K562 treated with DMSO at 1 percent for 4 hours (cell line): ENCODE results near the gene MSI1. TPM values are rescaled to one million over a fixed set of nuclear protein-coding genes. Genes with fewer than 3 reads are reported as not detected.

Source experiments
- total RNA-seq: library from RNA; unstranded; fragments of 300-600 nt; gene quantifications from 2 replicates; pipeline ENCODE4 v1.2.3, GENCODE V29; 2022; ENCODE audit not compliant: insufficient read depth

Gene MSI1
- total RNA-seq, result not detected in 2 replicates

DNA sequence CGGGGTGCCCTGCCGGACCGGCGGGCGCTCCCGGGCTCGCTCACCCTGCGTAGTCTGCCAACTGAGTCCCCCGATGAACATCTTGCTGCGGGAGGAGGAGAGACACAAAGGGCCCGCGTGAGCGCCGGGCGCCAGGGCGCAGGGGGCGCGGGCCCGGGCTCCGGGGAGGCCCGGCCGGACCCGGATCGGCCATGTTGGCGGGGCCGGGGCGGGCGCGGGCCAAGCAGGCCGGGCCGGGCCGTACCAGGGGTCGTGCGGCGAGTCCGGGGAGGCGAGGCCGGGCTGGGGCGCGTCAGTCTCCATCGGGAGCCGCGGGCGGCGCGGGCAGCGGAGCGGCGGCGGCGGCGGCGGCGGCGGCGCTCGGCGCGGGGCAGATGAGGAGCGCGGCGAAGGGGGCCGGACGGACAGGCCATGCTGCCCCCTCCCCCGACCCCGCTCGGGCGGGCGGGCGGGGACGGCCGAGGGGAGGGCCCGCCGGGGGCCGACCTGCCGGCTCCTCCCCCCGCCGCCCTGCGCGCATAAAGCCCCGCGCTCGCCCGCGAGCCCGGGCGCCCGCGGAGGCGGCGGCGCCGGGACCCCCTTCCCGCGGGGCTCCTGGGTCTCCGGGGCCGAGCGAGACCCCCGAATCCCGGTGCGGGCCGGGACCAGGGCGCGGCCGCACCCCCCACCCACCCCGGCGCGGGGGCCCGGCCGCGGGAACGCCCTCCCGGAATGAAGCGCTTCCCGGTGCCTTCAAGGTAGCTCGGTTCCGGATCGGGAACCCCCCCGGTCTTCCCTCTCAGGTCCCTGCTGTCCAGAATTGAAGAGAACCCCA, at the start of gene MSI1:
Gene MSI1 (minus strand): TSS at position 376 of the 814 bp plus-strand sequence. CDS start 73 bp downstream, at position 303.

DNA sequence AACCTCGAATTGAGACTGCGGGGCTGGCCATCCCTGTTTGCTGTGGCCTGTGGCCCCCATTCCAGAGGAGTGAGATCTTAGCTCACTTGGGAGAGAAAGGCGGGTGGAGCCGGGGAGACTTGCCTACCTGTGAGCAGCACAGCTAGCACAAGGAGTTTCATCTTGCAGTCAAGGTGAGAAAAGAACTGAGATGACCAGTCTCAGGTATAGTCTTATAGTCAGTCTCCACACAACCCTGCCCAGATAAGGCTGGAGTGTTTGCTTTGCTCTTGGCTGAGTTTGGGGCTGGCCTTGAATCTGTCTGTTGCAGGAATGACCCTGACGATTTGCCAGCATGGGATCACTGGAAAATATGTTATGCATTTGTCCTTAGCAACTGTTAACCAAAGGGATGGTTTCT, 41.4 kb downstream of the MSI1 start, which contains the start of gene PLA2G1B:
Gene PLA2G1B (minus strand): TSS at position 187 of the 400 bp plus-strand sequence. CDS start 26 bp downstream, at position 161.

DNA sequence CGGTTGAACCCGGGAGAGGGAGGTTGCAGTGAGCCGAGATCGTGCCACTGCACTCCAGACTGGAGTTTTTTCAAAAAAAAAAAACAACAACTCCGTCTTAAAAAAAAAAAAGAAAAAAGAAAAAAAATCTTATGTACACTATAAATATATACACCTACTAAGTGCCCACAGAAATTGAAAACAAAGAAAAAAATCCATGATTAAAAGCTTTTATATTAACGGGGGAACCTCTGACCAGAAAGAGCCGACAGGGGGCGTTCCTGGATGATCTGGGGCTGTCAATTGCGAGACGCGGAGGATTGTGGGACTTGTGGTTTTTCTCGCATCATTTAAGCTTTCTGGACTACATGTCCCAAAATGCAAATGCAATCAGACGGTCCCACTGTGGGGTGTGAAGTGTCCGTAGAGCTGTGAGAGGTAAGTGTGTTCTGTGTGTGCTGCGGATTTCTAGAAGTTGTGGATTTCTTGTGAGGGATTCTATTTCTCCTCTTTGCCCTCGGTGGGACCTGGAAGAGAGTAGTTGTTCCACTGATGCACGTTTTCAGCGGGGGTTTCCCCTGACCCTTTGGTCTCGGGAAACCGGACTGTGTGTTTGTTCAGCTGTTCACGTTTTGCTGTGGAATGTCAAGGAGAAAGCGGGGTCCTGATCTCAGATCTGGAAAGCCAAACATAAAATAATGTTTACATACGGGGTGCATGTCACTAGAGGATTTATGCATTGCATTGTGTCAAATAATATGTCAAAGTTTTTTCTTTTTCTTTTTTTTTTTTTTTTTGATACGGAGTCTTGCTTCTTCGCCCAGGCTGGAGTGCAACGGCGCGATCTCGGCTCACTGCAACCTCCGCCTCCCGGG, 66.8 kb downstream of the MSI1 start, which contains the start of gene SIRT4:
Gene SIRT4 (plus strand): TSS at position 360 of the 854 bp plus-strand sequence. CDS start 1,241 bp downstream, outside the sequence.

DNA sequence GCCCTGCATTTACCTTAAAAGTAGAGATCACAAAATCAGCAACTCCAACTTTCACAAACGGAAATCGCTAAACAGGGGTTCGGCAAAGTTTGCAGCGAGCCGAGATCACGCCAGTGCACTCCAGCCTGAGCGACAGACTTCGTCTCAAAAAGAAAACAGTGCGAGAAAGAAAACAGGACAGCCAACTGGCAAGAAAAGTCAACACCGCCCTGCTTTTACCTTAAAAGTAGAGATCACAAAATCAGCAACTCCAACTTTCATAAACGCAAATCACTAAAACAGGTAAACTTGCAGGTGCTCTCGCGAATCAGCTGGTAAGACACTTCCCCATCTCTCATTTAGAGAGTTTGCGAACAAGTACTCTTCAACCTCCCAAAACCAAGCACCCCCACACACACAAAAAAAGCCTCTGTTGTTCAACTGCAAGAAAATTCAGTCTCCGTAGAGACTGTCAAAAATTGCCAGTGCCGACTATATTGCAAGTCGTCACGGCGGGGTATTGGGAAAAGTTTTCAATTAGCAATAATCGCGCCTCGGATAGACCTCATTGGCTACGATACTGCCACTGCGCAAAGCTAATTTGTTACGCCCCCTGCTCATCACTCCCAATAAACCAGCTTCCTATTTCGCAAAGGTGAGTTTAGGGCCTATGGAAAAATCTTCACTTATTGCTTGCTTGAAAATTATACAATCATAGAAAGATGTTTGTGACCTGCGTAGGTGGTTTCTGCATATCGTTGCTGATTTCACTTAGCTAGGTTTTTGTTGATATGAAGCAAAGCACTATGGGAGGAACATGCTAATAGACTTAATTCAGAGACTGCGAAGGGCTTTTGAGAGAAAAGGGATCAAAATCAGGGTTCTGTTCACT, 76.1 kb downstream of the MSI1 start, which contains the start of gene RNU4-1:
Gene RNU4-1 (minus strand): TSS at position 577 of the 871 bp plus-strand sequence.

Other genes starting within 250 kb of the MSI1 start
- 54.9 and 72.9 TPM in 2 replicates for gene GCN1, start 174.4 kb downstream of the MSI1 start, total RNA-seq
- 8,456 and 8,934 TPM in 2 replicates for gene RPLP0, start 168.1 kb downstream of the MSI1 start, total RNA-seq
- 72.4 and 72.8 TPM in 2 replicates for gene PXN, start 103.4 kb downstream of the MSI1 start, total RNA-seq
- gene RNU4-2, start 77.3 kb downstream of the MSI1 start, total RNA-seq, result not detected in 2 replicates
- not detected in 2 replicates for gene RNU4-1, start 75.9 kb downstream of the MSI1 start, total RNA-seq
- gene SIRT4, start 66.8 kb downstream of the MSI1 start, total RNA-seq, result 3.1 and 5.5 TPM in 2 replicates
- gene PLA2G1B, start 41.4 kb downstream of the MSI1 start, total RNA-seq, result not detected in 2 replicates
- 699 and 785 TPM in 2 replicates for gene COX6A1, start 68.9 kb upstream of the MSI1 start, total RNA-seq
- gene TRIAP1, start 77.2 kb upstream of the MSI1 start, total RNA-seq, result 23.7 and 34.9 TPM in 2 replicates
- gene GATC, start 77.3 kb upstream of the MSI1 start, total RNA-seq, result 12.4 and 16.6 TPM in 2 replicates
- gene SRSF9, start 100.6 kb upstream of the MSI1 start, total RNA-seq, result 196 and 208 TPM in 2 replicates
- 470 and 487 TPM in 2 replicates for gene DYNLL1, start 126.9 kb upstream of the MSI1 start, total RNA-seq
- gene COQ5, start 160.0 kb upstream of the MSI1 start, total RNA-seq, result 23.3 and 30.5 TPM in 2 replicates
- 108 and 132 TPM in 2 replicates for gene RNF10, start 165.2 kb upstream of the MSI1 start, total RNA-seq
- gene POP5, start 212.2 kb upstream of the MSI1 start, total RNA-seq, result 55.5 and 61.5 TPM in 2 replicates